Dermis blood vessel endothelial cell (primary cell): ENCODE data around the gene RGS12. TPM values are rescaled to one million over a fixed set of nuclear protein-coding genes. Genes with fewer than 3 reads are reported as not detected.
"Not testable (repeated sequence)": the region's sequence is repeated elsewhere in the genome, so short reads cannot be mapped to it uniquely, and the experiment has no call there.

ENCODE experiments used
- DNase-seq: peaks from one replicate; pipeline ENCODE4 v3.0.0; 2010
- total RNA-seq: library from RNA; depleted of rRNA; stranded (reverse); fragments of >200 nt; gene quantifications from 2 replicates; pipeline ENCODE4 v1.2.3, GENCODE V29; 2014

The RGS12 gene
- total RNA-seq, 1 donor from 2014 or later, result 56.3 TPM

- DNase-seq, result no peak
These were observed 4.4 kb downstream of the RGS12 start for GRCh38 chr4:3297066-3297859.

- no peak for DNase-seq
These were observed 6.5 kb downstream of the RGS12 start for GRCh38 chr4:3299122-3299975.

GRCh38 chr4:3299976-3300671, 7.3 kb downstream of the RGS12 start:
- no peak for DNase-seq

GRCh38 chr4:3300882-3301281, 8.1 kb downstream of the RGS12 start:
- not testable (repeated sequence) for DNase-seq

- DNase-seq, result no peak
These were observed 8.8 kb downstream of the RGS12 start for GRCh38 chr4:3301450-3302172.

- DNase-seq, result peak; percentile 72
These were observed 9.5 kb downstream of the RGS12 start for GRCh38 chr4:3302173-3302785.

- no peak for DNase-seq
These were observed 10.2 kb downstream of the RGS12 start for GRCh38 chr4:3302786-3303564.

- DNase-seq, result no peak
These were observed 10.7 kb downstream of the RGS12 start for GRCh38 chr4:3303565-3303824.

GRCh38 chr4:3303923-3304710, 11.3 kb downstream of the RGS12 start:
- DNase-seq, result no peak

- DNase-seq, result peak; percentile 74
These were observed 12.2 kb downstream of the RGS12 start for GRCh38 chr4:3304831-3305609.

GRCh38 chr4:3305610-3306371, 13.0 kb downstream of the RGS12 start:
- DNase-seq, result peak; percentile 85

GRCh38 chr4:3306450-3306849, 13.6 kb downstream of the RGS12 start:
- DNase-seq, result peak; percentile 45

- no peak for DNase-seq
These were observed 14.2 kb downstream of the RGS12 start for GRCh38 chr4:3307060-3307459.

- no peak for DNase-seq
These were observed 14.7 kb downstream of the RGS12 start for GRCh38 chr4:3307486-3307885.

- DNase-seq, result no peak
These were observed 15.2 kb downstream of the RGS12 start for GRCh38 chr4:3307891-3308575.

GRCh38 chr4:3308691-3309090, 15.9 kb downstream of the RGS12 start:
- no peak for DNase-seq

GRCh38 chr4:3310301-3311094, 17.7 kb downstream of the RGS12 start:
- no peak for DNase-seq

- no peak for DNase-seq
These were observed 18.2 kb downstream of the RGS12 start for GRCh38 chr4:3311095-3311372.
